PC-3 (cell line): ENCODE results near the gene CSMD2. TPM values are rescaled to one million over a fixed set of nuclear protein-coding genes. Genes with fewer than 3 reads are reported as not detected.

Source experiments
- ATAC-seq: fragments of 200-7000 bp; cut with Tn5 transposase; 2 replicates; pipeline ENCODE4 v1.9.1; 2020; ENCODE audit warnings: mild to moderate bottlenecking, moderate library complexity
- BruUV-seq: library from RNA; stranded (reverse); fragments of 400-500 nt; replicated peaks from 2 replicates; lab custom pipeline; 2021; lab: Mats Ljungman, UMichigan
- CTCF ChIA-PET: fragments of 300-600 bp; sonication (Branson Sonifier 250); formaldehyde crosslinking; loops from one replicate; lab custom pipeline; 2022; ENCODE audit warnings: antibody characterized with exemption; lab: Charles Lee
- POLR2A ChIA-PET: fragments of 300-600 bp; sonication (Branson Sonifier 250); formaldehyde crosslinking; loops from one replicate; lab custom pipeline; 2022; ENCODE audit warnings: antibody characterized with exemption; ENCODE audit not compliant: unreplicated experiment; lab: Charles Lee
- DNase-seq: peaks from one replicate; pipeline ENCODE4 v3.0.0-alpha.2; 2015
- H2AFZ ChIP-seq: fragments of 300-600 bp; sonication (generic); 2 replicates; pipeline ENCODE4 v1.6.0; 2016; ENCODE audit warnings: antibody characterized with exemption, low read length
- H3F3A ChIP-seq: fragments of 300-600 bp; sonication (generic); one replicate; pipeline ENCODE4 v1.6.0; 2017; ENCODE audit warnings: antibody characterized with exemption, low read length, control low read depth, mild to moderate bottlenecking; ENCODE audit not compliant: unreplicated experiment
- H3K27ac ChIP-seq: fragments of 300-600 bp; sonication (generic); 2 replicates; pipeline ENCODE4 v1.5.1; 2016; ENCODE audit warnings: mild to moderate bottlenecking, low read length
- H3K27me3 ChIP-seq: fragments of 300-600 bp; sonication (generic); 2 replicates; pipeline ENCODE4 v1.6.1; 2016; ENCODE audit warnings: low read length, mixed read lengths
- H3K36me3 ChIP-seq: fragments of 300-600 bp; sonication (generic); 2 replicates; pipeline ENCODE4 v1.6.1; 2016; ENCODE audit warnings: low read depth, mixed run types, low read length, mixed read lengths
- H3K4me1 ChIP-seq: fragments of 300-600 bp; sonication (generic); 2 replicates; pipeline ENCODE4 v1.5.1; 2016; ENCODE audit warnings: low read length; ENCODE audit not compliant: insufficient read depth
- H3K4me2 ChIP-seq: fragments of 300-600 bp; sonication (generic); 2 replicates; pipeline ENCODE4 v1.6.0; 2016; ENCODE audit warnings: low read length
- H3K4me3 ChIP-seq: fragments of 300-600 bp; sonication (generic); 2 replicates; pipeline ENCODE4 v1.5.1; 2016; ENCODE audit warnings: mild to moderate bottlenecking, low read length, mixed read lengths
- H3K79me2 ChIP-seq: fragments of 300-600 bp; sonication (generic); 2 replicates; pipeline ENCODE4 v1.6.1; 2017; ENCODE audit warnings: low read length, mixed read lengths
- H3K9ac ChIP-seq: fragments of 300-600 bp; sonication (generic); 2 replicates; pipeline ENCODE4 v1.6.0; 2016; ENCODE audit warnings: mild to moderate bottlenecking, low read length
- H3K9me2 ChIP-seq: fragments of 300-600 bp; sonication (generic); replicated peaks from 2 replicates; pipeline ENCODE4 v1.6.1; 2016; ENCODE audit warnings: mixed run types, low read length, mixed read lengths
- H3K9me3 ChIP-seq: fragments of 300-600 bp; sonication (generic); 2 replicates; pipeline ENCODE4 v1.6.1; 2016; ENCODE audit warnings: low read length, mixed read lengths
- H4K20me1 ChIP-seq: fragments of 300-600 bp; sonication (generic); 2 replicates; pipeline ENCODE4 v1.6.1; 2016; ENCODE audit warnings: low read length, mixed read lengths
- EZH2 ChIP-seq: fragments of 300-600 bp; sonication (generic); IDR thresholded peaks from one replicate; pipeline ENCODE4 v1.6.1; 2017; ENCODE audit warnings: antibody characterized with exemption, mild to moderate bottlenecking, low read length; ENCODE audit not compliant: unreplicated experiment
- EZH2phosphoT487 ChIP-seq: fragments of 300-600 bp; sonication (generic); IDR thresholded peaks from 2 replicates; pipeline ENCODE4 v1.6.1; 2018; ENCODE audit warnings: mild to moderate bottlenecking, antibody characterized with exemption, low read length, borderline replicate concordance
- intact Hi-C: fragments of 100-400 bp; cut with micrococcal nuclease; formaldehyde crosslinking; loops from 2 replicates; pipeline ENCODE4 v1.9.0; 2023
- total RNA-seq: library from RNA; depleted of rRNA; stranded (reverse); fragments of >200 nt; gene quantifications from 2 replicates; pipeline ENCODE4 v1.2.3, GENCODE V29; 2014
- TF ChIP-seq, protein P1 (sequence below): fragments of 300-600 bp; sonication (generic); conservative IDR thresholded peaks from 2 replicates; pipeline ENCODE4 v1.5.1; 2017; ENCODE audit warnings: antibody characterized with exemption, low read depth, mild to moderate bottlenecking, low read length

Gene CSMD2
- total RNA-seq, 1 experiment from 2014 or later = not detected

DNA sequence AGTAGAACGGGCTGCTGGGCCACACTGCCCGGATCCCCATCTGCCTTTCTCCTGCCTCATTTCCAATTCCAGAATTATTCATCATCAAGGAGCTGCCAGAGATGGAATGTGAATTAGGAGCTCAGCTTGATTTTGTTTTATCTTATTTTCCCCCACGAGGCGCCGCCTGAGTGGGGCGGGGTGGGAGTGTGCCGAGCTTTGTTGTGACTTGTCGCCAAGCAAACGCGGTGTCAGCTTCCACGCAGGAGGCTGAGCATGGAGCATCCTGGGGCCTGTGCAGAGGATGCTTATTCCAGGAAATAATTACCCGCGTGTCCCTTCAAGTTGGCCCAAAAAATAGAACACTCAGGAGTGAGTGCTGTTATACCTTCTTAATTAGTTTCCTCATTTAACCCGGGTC lies 209.9 kb downstream of the CSMD2 start:
- H3K27ac ChIP-seq = no peak overlapping the region
- CTCF ChIA-PET = no interaction called here
- H3F3A ChIP-seq = no peaks in the 10 kb centered on the region
- H2AFZ ChIP-seq = no peak overlapping the region
- intact Hi-C loops = no loop called here
- DNase-seq (no peak), ATAC-seq (no peak)
- TF ChIP-seq EZH2 (no peak), EZH2phosphoT487 (no peak)
- TF ChIP-seq, protein P1, sequence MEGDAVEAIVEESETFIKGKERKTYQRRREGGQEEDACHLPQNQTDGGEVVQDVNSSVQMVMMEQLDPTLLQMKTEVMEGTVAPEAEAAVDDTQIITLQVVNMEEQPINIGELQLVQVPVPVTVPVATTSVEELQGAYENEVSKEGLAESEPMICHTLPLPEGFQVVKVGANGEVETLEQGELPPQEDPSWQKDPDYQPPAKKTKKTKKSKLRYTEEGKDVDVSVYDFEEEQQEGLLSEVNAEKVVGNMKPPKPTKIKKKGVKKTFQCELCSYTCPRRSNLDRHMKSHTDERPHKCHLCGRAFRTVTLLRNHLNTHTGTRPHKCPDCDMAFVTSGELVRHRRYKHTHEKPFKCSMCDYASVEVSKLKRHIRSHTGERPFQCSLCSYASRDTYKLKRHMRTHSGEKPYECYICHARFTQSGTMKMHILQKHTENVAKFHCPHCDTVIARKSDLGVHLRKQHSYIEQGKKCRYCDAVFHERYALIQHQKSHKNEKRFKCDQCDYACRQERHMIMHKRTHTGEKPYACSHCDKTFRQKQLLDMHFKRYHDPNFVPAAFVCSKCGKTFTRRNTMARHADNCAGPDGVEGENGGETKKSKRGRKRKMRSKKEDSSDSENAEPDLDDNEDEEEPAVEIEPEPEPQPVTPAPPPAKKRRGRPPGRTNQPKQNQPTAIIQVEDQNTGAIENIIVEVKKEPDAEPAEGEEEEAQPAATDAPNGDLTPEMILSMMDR = no peak
- no peaks in the 10 kb centered on the region for H3K27me3 ChIP-seq
- H3K9ac ChIP-seq = no peak overlapping the region
- H4K20me1 ChIP-seq = no peaks in the 10 kb centered on the region
- no peaks in the 10 kb centered on the region for H3K9me3 ChIP-seq
- H3K4me3 ChIP-seq = no peak overlapping the region
- no peaks in the 10 kb centered on the region for H3K79me2 ChIP-seq
- H3K4me1 ChIP-seq = no peaks in the 10 kb centered on the region
- no TSS peak for BruUV-seq
- H3K9me2 ChIP-seq = no peaks in the 10 kb centered on the region
- H3K4me2 ChIP-seq = no peak overlapping the region
- POLR2A ChIA-PET = no interaction called here
- H3K36me3 ChIP-seq = no peaks in the 10 kb centered on the region

DNA sequence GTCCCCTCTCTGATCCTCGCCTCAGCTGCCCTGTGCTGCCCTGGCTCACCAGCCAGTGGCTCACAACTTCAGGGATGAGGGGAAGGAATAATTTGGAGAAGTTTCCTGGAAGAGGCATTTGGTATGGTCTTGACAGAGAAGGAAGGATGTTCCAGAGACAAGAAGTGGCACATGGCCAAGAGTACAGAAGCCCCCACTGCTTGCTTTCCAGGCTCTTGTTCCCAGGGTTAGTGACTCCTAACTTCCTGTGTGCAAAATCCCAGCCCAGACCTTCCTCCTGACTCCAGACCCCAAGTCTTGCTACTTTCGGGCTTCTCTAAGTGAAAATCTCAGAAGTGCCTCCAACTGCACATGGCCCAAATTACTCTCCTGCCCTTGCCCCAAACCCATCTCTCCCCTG lies 215.5 kb downstream of the CSMD2 start:
- DNase-seq (no peak), ATAC-seq (no peak)
- H3F3A ChIP-seq = no peaks in the 10 kb centered on the region
- H3K9me3 ChIP-seq = no peaks in the 10 kb centered on the region
- H3K36me3 ChIP-seq = no peaks in the 10 kb centered on the region
- TF ChIP-seq EZH2phosphoT487 (no peak), EZH2 (no peak)
- TF ChIP-seq, protein P1 = no peak
- no peaks in the 10 kb centered on the region for H3K27me3 ChIP-seq
- no peak overlapping the region for H2AFZ ChIP-seq
- H3K4me3 ChIP-seq = no peak overlapping the region
- H3K4me1 ChIP-seq = no peaks in the 10 kb centered on the region
- CTCF ChIA-PET = no interaction called here
- H4K20me1 ChIP-seq = no peaks in the 10 kb centered on the region
- POLR2A ChIA-PET = no interaction called here
- no peak overlapping the region for H3K4me2 ChIP-seq
- BruUV-seq = no TSS peak
- H3K9ac ChIP-seq = no peak overlapping the region
- no peak overlapping the region for H3K27ac ChIP-seq
- no peaks in the 10 kb centered on the region for H3K79me2 ChIP-seq
- intact Hi-C loops = no loop called here
- no peaks in the 10 kb centered on the region for H3K9me2 ChIP-seq

DNA sequence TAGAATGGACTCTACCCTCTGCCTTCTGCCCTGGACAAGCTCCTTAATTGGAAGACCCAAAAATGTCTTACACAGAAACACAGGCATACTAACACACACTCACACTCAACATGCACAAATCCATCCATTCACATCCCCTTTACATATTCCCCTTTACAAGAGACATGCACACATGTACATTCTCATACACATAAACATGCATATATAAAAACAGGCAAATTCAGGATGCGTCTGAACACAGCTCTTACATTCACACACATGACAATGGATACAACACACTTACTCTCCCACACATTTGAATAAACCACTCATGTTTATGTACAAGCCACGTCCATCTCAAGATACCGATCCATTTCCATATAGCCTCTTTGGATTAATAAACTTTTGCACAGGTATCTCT lies 216.7 kb downstream of the CSMD2 start:
- H3K9me3 ChIP-seq = no peaks in the 10 kb centered on the region
- ChIA-PET CTCF (no interaction called here), POLR2A (no interaction called here)
- no peak for DNase-seq
- no peaks in the 10 kb centered on the region for H3K4me1 ChIP-seq
- H3K79me2 ChIP-seq = no peaks in the 10 kb centered on the region
- BruUV-seq = no TSS peak
- no peak for ATAC-seq
- H2AFZ ChIP-seq = no peak overlapping the region
- H3K27ac ChIP-seq = no peak overlapping the region
- no peaks in the 10 kb centered on the region for H4K20me1 ChIP-seq
- H3F3A ChIP-seq = no peaks in the 10 kb centered on the region
- H3K4me2 ChIP-seq = no peak overlapping the region
- H3K9ac ChIP-seq = no peak overlapping the region
- no peaks in the 10 kb centered on the region for H3K36me3 ChIP-seq
- H3K9me2 ChIP-seq = no peaks in the 10 kb centered on the region
- no peak overlapping the region for H3K4me3 ChIP-seq
- intact Hi-C loops = no loop called here
- no peaks in the 10 kb centered on the region for H3K27me3 ChIP-seq
- no peak for TF ChIP-seq EZH2phosphoT487
- TF ChIP-seq, protein P1 = no peak
- TF ChIP-seq EZH2 = no peak
